ENCODE data around the gene SH3BGRL2. TPM values are rescaled to one million over a fixed set of nuclear protein-coding genes. Genes with fewer than 3 reads are reported as not detected.
A peak's percentile ranks its signal among the peaks of the same experiment; 100 is the strongest.
"Not testable (repeated sequence)": the region's sequence is repeated elsewhere in the genome, so short reads cannot be mapped to it uniquely, and the experiment has no call there.

SH3BGRL2 gene
- total RNA-seq, 3 donors from 2014 or later, result 63.2 to 158 (median 127) TPM

DNA sequence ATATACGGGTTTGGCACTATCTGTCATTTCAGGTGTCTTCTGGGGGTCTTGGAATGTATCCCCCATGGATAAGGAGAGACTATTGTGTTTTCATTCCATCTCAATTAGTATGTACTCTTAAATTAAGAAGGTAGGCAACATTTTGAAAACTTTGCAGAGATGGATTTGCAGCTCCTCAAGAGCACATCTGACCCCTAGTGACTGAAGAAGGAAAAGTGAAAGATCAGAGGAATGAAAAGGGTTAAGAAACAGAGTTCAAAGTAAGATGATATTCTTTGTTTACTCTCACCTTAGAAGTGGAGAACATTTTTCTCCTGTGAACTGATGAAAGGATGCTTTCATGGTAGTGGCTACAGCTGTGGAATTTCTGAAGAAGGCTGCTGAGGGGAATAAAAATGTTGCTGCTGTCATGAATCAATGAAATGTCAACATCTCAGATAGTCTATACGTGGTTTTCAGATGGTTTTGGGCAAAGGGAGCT lies 41.5 kb downstream of the SH3BGRL2 start:
- ATAC-seq (peak; percentile 45), DNase-seq (no peak)
- TF ChIP-seq, protein P1, sequence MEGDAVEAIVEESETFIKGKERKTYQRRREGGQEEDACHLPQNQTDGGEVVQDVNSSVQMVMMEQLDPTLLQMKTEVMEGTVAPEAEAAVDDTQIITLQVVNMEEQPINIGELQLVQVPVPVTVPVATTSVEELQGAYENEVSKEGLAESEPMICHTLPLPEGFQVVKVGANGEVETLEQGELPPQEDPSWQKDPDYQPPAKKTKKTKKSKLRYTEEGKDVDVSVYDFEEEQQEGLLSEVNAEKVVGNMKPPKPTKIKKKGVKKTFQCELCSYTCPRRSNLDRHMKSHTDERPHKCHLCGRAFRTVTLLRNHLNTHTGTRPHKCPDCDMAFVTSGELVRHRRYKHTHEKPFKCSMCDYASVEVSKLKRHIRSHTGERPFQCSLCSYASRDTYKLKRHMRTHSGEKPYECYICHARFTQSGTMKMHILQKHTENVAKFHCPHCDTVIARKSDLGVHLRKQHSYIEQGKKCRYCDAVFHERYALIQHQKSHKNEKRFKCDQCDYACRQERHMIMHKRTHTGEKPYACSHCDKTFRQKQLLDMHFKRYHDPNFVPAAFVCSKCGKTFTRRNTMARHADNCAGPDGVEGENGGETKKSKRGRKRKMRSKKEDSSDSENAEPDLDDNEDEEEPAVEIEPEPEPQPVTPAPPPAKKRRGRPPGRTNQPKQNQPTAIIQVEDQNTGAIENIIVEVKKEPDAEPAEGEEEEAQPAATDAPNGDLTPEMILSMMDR (IDR thresholded peaks at IDR 0.05), result no peak
- intact Hi-C loops (cut with DNase I, micrococcal nuclease), result no loop called here
- Histone ChIP-seq H3K4me1 (ENCODE audit: low read depth) (peaks cover 21% of the 10 kb centered on the region), H3K4me3 (no peak overlapping the region), H3K36me3 (ENCODE audit: low read depth) (no peaks in the 10 kb centered on the region), H3K9me3 (no peaks in the 10 kb centered on the region)

DNA sequence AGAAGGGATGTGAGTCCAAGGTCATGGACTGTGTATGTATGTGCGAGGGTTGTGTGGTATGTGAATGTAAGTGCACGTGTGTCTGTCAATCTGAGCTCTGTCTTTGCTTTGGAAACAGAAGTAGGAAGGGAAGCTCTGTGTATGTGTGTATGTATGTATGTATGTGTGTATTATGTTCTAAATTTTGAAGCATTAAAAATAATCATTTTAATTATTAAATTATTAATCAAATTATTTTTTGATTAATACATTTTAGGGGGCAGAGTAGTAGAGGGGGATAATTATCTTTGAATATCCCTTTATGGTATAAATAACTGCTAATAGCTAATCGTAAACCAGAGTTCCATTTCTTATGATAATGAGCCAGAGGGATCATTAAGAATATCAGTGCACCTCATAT lies 42.8 kb downstream of the SH3BGRL2 start:
- no peak overlapping the region for H3K4me3 ChIP-seq
- no peak for DNase-seq
- H3K4me1 ChIP-seq (ENCODE audit: low read depth), result peaks cover 21% of the 10 kb centered on the region
- ATAC-seq, result no peak
- intact Hi-C loops (cut with DNase I, micrococcal nuclease), result no loop called here
- H3K9me3 ChIP-seq, result no peaks in the 10 kb centered on the region
- H3K36me3 ChIP-seq (ENCODE audit: low read depth), result no peaks in the 10 kb centered on the region
- TF ChIP-seq, protein P1 (IDR thresholded peaks at IDR 0.05), result no peak

DNA sequence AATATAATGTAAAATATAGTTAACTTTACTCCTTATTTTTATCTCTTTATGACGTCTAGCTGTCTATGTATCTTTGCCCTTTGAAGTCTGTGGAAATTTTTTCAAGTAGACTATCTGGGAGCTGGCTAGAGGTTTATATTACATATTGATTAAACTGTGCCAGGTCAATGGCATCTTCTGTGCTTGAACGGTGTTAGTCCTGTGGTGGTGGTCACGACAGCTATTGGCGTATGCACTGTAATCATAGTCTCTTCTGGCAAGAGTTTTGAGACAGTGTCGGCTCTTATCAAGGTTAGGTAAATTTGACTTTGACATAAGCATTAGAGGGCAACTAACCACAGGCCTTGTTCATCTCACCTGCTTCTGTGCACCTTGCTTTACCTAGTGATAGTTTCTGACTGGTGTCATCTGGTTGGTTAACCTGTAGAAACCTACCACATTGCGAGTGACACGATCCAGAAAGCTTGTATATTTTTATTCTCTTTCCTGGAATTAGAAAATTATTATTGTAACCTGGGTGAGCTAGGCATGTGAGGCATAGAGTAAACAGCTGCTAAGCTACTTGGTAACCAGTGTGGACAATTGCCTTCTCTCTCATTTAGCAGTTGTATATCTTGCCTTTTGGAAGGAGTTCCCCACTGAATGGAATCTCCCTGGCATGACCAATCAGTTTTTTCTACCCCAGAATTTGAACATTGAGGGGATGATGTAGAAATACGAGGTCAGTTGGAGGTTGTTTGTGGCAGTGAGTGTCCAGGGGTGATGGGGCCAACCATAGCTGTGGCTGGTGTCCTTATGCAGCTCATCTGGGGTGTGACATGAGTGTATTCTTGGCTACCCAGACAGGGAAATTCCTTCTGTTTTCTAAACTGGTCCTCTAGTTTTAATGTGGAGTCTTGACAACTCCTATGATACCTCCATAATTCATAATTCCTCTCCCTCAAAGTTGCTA lies 45.9 kb downstream of the SH3BGRL2 start:
- ATAC-seq (no peak), DNase-seq (no peak)
- TF ChIP-seq, protein P1 (IDR thresholded peaks at IDR 0.05), result no peak
- Histone ChIP-seq H3K9me3 (no peaks in the 10 kb centered on the region), H3K4me3 (no peak overlapping the region), H3K4me1 (ENCODE audit: low read depth) (peaks cover 4% of the 10 kb centered on the region), H3K36me3 (ENCODE audit: low read depth) (no peaks in the 10 kb centered on the region)
- intact Hi-C loops (cut with DNase I, micrococcal nuclease), result no loop called here

DNA sequence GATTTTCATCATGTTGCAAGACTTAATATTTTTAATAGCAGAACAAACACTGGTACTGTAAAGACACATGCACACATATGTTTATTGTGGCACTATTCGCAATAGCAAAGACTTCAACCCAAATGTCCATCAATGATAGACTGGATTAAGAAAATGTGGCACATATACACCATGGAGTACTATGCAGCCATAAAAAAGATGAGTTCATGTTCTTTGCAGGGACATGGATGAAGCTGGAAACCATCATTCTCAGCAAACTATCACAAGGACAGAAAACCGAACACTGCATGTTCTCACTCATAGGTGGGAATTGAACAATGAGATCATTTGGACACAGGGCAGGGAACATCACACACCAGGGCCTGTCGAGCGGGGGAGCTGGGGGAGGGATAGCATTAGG lies 51.6 kb downstream of the SH3BGRL2 start:
- H3K4me3 ChIP-seq; ATAC-seq; H3K36me3 ChIP-seq (ENCODE audit: low read depth); H3K4me1 ChIP-seq (ENCODE audit: low read depth); intact Hi-C loops (cut with DNase I, micrococcal nuclease); DNase-seq; H3K9me3 ChIP-seq: not testable (repeated sequence)

DNA sequence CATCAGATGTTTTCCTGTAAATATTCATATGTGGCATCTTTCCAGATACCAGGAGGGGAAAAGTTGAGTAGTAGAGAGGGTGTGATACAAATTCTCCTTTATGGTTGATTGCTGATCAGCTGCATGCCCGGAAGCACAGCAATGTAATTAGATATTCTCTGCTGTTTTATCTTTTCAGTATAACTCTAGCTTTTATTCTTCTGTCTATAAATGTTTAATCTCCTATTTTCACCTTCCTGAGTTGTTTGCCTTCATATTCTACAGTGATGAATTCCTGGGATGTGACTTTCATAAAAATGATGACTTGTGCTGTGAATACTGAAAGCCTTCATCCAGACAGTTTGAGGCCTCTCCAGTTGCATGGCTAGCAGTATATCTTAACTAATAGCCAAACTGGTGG lies 53.7 kb downstream of the SH3BGRL2 start:
- Histone ChIP-seq H3K4me1 (ENCODE audit: low read depth) (peaks cover 10% of the 10 kb centered on the region), H3K36me3 (ENCODE audit: low read depth) (no peaks in the 10 kb centered on the region), H3K4me3 (no peak overlapping the region), H3K9me3 (no peaks in the 10 kb centered on the region)
- DNase-seq (no peak), ATAC-seq (peak; percentile 39)
- TF ChIP-seq, protein P1 (IDR thresholded peaks at IDR 0.05), result no peak
- intact Hi-C loops (cut with DNase I, micrococcal nuclease), result no loop called here

DNA sequence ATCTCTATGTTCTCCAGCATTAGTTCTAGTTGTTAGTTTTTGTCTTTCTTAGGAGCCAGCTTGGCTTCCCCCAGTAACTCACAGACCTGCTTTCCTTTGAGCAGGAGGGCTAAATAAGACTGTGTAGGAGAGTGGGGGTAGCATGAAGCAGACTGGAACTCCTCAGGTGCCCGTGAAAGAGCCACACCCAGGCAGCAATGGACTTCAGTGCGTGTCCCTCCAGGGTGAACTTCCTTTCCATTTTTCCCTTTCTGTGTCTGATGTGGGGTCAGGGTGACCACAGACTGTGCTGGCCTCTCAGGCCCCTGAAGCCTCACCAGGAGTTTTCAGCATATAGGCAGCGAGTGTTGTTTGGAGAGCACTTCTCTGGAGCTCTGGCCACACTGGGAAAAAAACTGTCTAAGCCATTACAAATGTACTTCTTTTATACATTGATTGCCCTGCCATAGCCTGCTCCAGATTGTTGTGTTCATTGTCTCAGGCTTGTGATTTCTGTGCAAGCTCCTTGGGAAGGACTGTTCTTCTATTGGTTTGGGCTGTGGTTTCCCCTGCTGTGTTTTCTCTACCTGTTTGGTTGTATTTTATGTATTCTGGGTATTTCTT lies 55.7 kb downstream of the SH3BGRL2 start:
- DNase-seq (peak in 2 of 3 donors; percentile 33 to 47), ATAC-seq (peak; percentile 80)
- TF ChIP-seq, protein P1 (IDR thresholded peaks at IDR 0.05), result no peak

More for the DNA sequence above, 55.7 kb downstream of the SH3BGRL2 start:
- Histone ChIP-seq H3K9me3 (no peaks in the 10 kb centered on the region), H3K4me1 (ENCODE audit: low read depth) (peaks cover 10% of the 10 kb centered on the region), H3K4me3 (no peak overlapping the region), H3K36me3 (ENCODE audit: low read depth) (no peaks in the 10 kb centered on the region)
- intact Hi-C loops (cut with DNase I, micrococcal nuclease), result no loop called here
